Epithelial cell of prostate (primary cell): Measurements from ENCODE around the gene PFKFB4.
"Not testable (repeated sequence)": the region's sequence is repeated elsewhere in the genome, so short reads cannot be mapped to it uniquely, and the experiment has no call there.

Source experiments
- DNase-seq: peaks from one replicate; pipeline ENCODE4 v3.0.0-alpha.2; 2011; ENCODE audit warnings: low read depth, low spot score
- H3K27ac ChIP-seq: fragments of 450-650 bp; 2 replicates; pipeline ENCODE4 v1.5.1; 2017; ENCODE audit warnings: mild to moderate bottlenecking

Gene PFKFB4

GRCh38 chr3:48536785-48537184, 19.8 kb downstream of the PFKFB4 start:
- DNase-seq, result no peak
- no peak overlapping the region for H3K27ac ChIP-seq

GRCh38 chr3:48536116-48536515, 20.5 kb downstream of the PFKFB4 start:
- no peak for DNase-seq
- peak overlapping the region; percentile 45 for H3K27ac ChIP-seq

- DNase-seq, result peak; percentile 89
- peak overlapping the region; percentile 45 for H3K27ac ChIP-seq
These were observed 21.0 kb downstream of the PFKFB4 start for GRCh38 chr3:48535578-48535977.

- H3K27ac ChIP-seq, result no peak overlapping the region
- DNase-seq, result no peak
These were observed 23.6 kb downstream of the PFKFB4 start for GRCh38 chr3:48532977-48533337.

GRCh38 chr3:48532271-48532976, 24.2 kb downstream of the PFKFB4 start:
- no peak for DNase-seq
- H3K27ac ChIP-seq, result no peak overlapping the region

GRCh38 chr3:48530701-48531100, 25.9 kb downstream of the PFKFB4 start:
- H3K27ac ChIP-seq, DNase-seq: not testable (repeated sequence)

GRCh38 chr3:48528754-48529153, 27.8 kb downstream of the PFKFB4 start:
- H3K27ac ChIP-seq, result no peak overlapping the region
- no peak for DNase-seq

- DNase-seq, result no peak
- H3K27ac ChIP-seq, result no peak overlapping the region
These were observed 28.6 kb downstream of the PFKFB4 start for GRCh38 chr3:48528048-48528447.

GRCh38 chr3:48524970-48525369, 31.6 kb downstream of the PFKFB4 start:
- DNase-seq, result no peak
- H3K27ac ChIP-seq, result no peak overlapping the region

GRCh38 chr3:48521635-48522034, 35.0 kb downstream of the PFKFB4 start:
- no peak for DNase-seq
- no peak overlapping the region for H3K27ac ChIP-seq

- no peak for DNase-seq
- H3K27ac ChIP-seq, result no peak overlapping the region
These were observed 37.3 kb downstream of the PFKFB4 start for GRCh38 chr3:48519277-48519643.

- no peak overlapping the region for H3K27ac ChIP-seq
- DNase-seq, result no peak
These were observed 37.8 kb downstream of the PFKFB4 start for GRCh38 chr3:48518638-48519276.

GRCh38 chr3:48518069-48518468, 38.5 kb downstream of the PFKFB4 start:
- no peak overlapping the region for H3K27ac ChIP-seq
- DNase-seq, result no peak

- no peak overlapping the region for H3K27ac ChIP-seq
- no peak for DNase-seq
These were observed 40.0 kb downstream of the PFKFB4 start for GRCh38 chr3:48516571-48516970.

- no peak for DNase-seq
- H3K27ac ChIP-seq, result no peak overlapping the region
These were observed 42.0 kb downstream of the PFKFB4 start for GRCh38 chr3:48514431-48515227.

GRCh38 chr3:48511551-48511950, 45.1 kb downstream of the PFKFB4 start:
- no peak overlapping the region for H3K27ac ChIP-seq
- DNase-seq, result no peak

GRCh38 chr3:48507256-48508061, 49.1 kb downstream of the PFKFB4 start:
- peak overlapping the region; percentile 52 for H3K27ac ChIP-seq

GRCh38 chr3:48505968-48506504, 50.6 kb downstream of the PFKFB4 start:
- no peak for DNase-seq
- no peak overlapping the region for H3K27ac ChIP-seq

More at GRCh38 chr3:48507256-48508061, 49.1 kb downstream of the PFKFB4 start:
- DNase-seq, result peak; percentile 68

- no peak overlapping the region for H3K27ac ChIP-seq
These were observed 51.5 kb downstream of the PFKFB4 start for GRCh38 chr3:48505146-48505545.

More at GRCh38 chr3:48505146-48505545, 51.5 kb downstream of the PFKFB4 start:
- no peak for DNase-seq
